GM18870 (cell line): Measurements from ENCODE around the gene SMIM14.
"Not testable (repeated sequence)": the region's sequence is repeated elsewhere in the genome, so short reads cannot be mapped to it uniquely, and the experiment has no call there.

Experiments
- ATAC-seq: cut with Tn5 transposase; IDR thresholded peaks from one replicate; pipeline ENCODE4 v1.9.1; 2021; ENCODE audit warnings: moderate library complexity; ENCODE audit not compliant: unreplicated experiment

SMIM14 gene

DNA sequence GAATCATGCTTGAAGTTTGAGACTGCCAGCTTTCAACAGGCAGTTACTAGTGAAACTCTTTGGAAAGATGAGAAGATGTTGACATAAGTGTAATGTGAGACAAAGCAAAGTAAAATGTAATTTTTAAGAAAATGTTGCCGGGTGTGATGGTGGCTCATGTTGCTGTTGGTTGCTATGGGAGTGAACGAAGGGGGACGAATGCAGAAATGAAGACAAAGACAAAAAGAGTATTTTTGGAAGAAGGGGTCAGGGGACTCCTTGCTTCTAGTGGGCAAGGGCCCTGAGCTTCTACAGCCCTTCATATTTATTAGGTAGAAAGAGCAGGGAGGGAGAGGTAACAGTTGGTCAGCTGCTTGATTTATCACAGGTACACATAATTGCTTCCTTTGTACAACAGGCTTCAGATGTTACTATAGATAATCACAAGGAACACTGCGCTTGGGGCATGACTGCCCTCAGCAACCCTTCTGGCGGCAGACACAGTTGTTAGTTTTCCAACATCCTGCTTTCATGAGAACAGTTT lies 99.5 kb downstream of the SMIM14 start:
- ATAC-seq, result no peak

DNA sequence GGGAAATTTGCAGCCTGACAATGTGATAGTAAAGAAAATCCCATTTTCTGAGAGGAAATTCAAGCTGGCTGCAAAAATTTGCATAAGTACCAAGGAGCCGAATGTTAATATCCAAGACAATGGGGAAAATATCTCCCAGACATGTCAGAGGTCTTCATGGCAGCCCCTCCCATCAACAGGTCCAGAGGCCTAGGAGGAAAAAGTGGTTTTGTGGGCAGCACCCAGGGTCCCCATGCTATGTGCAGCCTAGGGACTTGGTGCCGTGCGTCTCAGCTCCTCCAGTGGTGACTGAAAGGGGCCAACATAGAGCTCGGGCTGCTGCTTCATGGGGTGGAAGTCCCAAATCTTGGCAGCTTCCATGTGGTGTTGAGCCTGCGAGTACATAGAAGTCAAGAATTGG lies 105.1 kb downstream of the SMIM14 start:
- ATAC-seq, result no peak

DNA sequence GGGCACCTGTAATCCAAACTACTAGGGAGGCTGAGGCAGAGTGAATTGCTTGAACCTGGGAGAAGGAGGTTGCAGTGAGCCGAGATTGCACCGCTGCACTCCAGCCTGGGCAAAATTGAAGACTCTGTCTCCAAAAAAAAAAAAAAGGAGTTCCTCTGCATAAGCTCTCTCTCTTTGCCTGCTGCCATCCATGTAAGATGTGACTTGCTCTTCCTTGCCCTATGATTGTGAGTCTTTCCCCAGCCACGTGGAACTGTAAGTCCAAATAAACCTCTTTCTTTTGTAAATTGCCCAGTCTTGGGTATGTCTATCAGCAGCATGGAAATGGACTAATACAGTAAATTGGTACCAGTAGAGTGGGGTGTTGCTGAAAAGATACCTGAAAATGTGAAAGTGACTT lies 106.4 kb downstream of the SMIM14 start:
- not testable (repeated sequence) for ATAC-seq

DNA sequence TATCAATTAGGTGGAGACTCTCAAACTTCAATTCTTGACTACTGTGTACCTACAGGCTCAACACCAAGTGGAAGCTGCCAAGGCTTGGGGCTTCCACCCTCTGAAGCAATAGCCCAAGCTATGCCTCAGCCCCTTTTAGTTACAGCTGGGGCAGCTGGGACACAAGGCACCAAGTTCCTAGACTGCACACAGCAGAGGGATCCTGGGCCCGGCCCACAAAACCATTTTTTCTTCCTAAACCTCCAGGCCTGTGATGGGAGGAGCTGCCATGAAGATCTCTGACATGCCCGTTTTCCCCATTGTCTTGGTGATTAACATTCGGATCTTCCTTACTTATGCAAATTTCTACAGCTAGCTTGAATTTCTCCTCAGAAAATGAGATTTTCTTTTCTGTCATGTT lies 108.0 kb downstream of the SMIM14 start:
- ATAC-seq, result no peak

DNA sequence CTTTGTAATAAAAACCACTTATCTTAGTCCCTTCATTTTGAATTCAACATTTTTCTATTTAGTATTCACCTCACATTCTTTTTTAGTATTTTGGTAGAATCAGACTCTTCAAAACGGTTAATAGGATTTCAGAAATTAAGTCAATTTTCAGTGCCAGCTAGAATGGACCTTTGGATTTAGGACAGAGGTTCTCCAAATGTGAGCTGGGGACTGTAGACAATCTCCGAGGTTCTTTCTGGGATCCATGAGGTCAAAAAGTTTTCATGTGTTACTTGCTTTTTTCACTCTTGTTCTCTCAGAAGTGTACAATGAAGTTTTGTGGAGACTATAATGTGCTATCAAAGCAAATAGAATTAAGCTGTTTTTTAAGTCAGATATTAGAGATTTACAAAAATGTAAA lies 109.1 kb downstream of the SMIM14 start:
- no peak for ATAC-seq

DNA sequence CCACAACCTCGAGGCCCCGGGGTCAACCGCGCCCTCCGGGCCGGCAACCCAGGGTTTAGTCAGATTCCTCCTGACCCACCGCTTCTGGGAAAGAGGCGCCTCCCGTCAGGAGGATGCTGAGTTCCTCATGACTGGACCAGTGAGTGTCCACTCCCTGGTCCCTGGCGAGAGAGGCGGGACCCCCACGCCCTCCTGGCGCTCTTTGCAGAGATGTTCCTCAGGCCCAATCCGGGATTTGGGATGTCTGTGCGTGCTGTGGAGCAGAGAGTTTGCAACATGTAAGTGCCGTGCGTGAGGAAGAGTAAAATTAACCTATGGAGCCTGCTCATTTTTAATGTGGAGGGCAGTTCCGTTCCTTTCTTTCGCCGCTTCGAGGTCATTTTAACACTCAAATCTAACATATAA lies 110.6 kb downstream of the SMIM14 start:
- no peak for ATAC-seq

DNA sequence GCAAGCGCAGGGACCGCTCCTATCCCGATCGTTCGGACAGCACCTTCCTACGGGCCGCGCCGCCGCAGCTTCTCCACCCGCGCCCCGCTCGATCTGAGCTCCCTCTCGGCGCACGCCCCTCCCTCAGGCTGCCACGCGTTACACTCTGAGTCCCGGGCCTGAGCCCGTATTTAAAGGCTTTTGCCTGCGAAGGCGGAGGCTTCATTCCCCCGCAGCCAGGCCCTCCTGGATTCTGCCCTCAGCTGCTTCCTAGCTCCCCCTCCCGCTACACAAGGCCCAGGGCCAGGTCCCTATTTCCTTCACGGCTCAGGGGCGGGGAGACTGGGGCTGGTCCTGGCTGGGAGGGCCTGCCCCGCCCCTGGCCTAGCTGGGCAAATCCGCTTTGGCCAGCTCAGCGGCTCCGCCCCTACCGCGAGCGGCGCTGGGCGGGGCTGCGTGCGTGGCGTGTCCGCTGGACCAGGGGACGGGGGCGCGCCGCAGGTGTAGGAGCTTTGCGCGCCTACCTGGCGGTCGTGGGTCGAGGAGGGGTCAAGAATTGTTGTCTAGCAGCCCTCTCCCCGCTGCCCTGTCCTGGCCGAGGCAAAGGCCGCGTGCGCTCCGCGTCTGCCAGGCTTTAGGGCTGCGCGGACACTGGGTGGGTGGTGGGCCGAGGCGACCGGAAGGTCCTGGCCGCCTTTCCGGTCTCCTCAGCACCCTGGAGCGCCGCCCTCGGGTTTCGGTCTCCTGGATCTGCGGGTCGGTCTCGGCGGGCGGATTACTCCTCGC lies 111.2 kb downstream of the SMIM14 start, which contains the start of gene UGDH:
TSS of gene UGDH (minus strand) at position 144 of the 765 bp plus-strand sequence. CDS start 5,927 bp downstream, outside the sequence.
- peak; percentile 80 for ATAC-seq

DNA sequence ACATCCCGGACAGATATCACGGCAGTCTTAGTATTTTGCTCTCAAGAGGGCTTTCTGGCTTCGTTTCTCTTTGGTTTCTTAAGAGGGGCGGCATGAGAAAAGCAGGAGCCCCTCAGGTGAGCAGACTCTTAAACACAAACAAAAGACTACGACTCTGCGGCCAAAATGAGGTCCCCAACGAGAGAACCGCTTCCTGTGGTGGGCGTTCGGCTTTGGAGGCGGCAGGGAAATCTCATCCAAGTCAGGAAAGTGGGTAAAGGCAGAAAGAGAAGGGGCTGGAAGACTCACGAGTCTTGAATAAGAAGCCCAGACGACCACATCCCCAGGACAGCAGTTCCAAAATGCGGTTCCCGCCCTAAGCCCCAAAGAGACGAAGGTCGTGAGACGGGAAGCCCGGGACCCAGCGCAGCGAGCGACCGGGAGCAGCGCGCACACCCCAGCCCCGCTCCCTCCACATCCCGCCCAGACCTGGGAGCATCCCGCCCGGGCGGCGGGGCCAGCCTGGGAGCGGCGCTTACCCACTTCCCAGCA lies 111.8 kb downstream of the SMIM14 start:
- no peak for ATAC-seq

DNA sequence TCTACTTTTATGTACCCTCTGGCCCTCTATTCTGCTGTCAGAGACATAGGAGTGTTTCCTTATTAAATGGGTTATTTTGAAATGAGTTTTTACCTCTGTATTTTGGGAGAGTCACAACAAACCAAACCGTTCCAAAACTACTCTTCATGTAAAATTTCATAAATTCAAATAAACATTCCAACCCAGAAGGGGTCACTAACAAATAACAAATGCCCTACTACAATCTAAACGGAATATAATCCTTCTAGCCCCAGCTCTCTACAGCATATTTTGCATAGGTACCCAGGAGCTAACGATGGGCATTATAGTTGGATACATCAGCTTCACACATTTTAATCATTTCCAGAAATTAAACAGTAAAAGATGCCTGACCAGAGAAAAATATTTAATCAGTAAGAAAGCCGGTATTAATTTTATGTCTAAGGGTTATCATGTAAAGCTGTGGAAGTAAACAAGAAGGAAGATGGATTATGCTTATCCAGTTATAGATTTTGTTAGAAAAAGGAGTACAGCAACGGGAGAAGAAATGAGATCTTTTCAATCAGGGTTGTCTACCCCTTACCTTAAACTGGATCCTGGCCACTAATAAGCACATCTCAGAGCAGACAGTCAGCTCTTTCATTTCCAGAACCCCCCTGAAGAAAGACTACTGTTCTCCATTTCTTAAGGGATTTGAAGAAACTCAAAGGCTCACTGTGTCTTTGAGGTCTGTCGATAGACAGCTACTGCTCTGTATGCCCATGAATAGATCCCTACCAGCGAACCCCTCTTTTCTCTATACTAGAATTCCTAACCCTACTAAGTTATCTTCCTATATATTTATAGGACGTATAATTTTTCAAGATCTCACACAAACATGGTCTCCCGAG lies 112.6 kb downstream of the SMIM14 start:
- no peak for ATAC-seq

DNA sequence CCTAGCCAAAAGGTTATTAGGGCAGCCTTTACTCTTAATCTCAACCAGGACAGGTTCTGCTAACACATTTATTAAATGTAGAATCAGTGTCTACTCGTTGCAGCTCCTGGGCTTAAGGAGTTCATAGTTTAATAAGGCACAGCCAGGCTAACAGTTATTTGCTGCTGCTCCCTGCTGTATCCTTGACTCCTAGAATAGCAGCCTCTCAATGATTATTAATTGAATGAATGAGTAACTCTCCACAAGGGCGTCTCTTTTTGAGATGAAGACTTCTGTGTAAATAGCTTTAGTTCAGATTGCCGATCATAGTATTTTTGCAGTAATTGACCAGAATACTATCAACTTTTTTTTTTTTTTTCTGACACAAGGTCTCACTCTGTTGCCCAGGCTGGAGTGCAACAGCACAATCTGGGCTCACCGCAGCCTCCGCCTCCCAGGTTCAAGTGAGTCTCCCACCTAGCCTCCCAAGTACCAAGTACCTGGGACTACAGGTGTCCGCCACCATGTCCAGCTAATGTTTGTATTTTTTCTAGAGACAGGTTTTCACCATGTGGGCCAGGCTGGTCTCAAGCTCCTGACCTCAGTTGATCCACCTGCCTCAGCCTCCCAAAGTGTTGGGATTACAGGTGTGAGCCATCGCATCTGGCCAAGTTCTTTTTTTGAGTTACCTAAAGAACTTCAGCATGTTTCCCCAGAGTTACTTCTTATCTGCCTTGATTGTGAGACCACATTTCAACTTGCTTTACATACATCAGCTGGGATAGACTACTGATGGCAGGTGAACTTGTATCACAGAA lies 114.3 kb downstream of the SMIM14 start:
- no peak for ATAC-seq

DNA sequence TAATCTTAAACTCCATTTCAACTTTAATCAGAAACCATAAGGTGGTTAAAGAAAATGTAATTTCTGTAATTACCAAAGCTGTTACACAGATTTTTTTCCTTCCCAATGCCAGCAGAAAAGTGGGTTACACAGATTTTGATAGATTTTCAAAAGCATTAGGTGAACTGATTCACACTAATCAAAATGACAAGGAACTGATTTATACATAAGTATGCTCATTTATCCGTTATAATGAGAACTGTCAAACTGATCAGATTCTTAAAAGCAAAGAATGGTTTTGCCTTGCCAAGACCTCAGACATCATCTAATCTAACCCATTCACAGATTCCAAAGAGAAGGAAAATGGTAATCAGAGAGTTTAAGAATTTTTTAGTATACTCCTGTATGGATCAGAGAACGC lies 116.6 kb downstream of the SMIM14 start:
- no peak for ATAC-seq

DNA sequence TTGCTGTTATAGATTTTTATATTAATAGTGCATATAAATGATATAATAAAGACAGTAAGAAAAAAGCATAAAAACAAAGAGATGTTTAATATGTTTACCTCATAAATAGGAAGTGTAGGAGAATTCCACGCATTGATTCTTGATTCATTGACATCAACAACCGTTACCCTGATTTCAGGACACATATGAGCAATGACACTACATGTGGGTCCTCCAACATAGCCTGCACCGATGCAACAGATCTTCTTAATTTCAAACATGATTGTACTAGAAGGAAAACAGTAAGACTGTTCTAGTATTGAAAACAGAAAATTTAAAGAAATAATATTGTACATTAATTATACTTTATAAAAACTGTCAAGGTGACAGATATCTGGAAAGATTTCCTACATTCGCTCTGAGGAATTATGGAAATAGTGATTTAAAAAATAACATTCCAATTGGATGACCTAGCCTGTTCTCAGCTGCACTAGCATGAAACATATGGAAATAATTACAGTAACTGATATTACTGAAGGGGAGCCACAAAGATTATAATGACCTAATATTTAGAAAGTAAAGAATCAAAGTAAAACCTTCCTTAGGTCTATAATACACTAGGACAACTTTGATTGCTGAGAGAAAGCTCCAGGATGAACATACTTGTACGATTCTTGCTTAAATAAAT lies 117.3 kb downstream of the SMIM14 start:
- no peak for ATAC-seq

DNA sequence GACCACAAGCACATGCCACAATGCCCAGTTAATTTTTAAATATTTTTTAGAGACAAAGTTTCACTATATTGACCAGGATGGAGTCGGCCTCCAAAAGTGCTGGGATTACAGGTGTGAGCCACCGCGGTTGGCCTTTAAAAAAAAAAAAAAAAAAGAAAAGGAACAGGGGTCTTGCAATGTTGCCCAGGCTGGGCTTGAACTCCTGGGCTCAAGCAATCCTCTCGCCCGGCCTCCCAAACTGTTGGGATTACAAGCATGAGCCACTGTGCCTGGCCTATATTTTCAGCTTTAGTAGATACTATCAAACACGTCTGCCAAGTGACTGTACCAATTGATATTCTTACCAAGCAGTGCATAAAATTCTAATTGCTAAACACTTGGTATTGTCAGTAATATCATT lies 120.2 kb downstream of the SMIM14 start:
- ATAC-seq, result no peak

DNA sequence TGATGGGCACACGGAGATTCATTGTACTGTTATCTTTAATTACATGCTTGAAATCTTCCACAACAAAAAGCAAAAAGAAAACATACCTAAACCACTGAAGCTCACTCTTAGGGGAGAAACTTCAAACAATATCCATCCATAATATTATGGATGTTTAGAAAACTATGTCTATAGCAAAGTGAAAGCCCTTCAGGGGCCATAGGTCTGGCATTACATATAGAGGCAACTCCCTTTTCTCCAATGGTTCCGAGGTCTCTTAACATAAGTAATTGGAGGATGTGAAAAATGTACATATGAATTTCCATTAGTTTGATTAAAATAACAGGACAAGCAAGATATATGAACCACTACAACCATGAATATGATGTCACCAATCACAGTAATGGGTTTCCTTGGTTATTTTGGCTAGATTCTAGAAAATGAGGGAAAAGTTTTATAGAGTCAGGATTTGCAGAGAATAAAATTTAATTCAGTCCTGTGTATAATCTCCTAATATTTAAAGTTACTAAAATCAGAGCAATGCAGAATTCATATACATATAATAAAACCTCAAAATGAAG lies 122.2 kb downstream of the SMIM14 start:
- ATAC-seq, result no peak

DNA sequence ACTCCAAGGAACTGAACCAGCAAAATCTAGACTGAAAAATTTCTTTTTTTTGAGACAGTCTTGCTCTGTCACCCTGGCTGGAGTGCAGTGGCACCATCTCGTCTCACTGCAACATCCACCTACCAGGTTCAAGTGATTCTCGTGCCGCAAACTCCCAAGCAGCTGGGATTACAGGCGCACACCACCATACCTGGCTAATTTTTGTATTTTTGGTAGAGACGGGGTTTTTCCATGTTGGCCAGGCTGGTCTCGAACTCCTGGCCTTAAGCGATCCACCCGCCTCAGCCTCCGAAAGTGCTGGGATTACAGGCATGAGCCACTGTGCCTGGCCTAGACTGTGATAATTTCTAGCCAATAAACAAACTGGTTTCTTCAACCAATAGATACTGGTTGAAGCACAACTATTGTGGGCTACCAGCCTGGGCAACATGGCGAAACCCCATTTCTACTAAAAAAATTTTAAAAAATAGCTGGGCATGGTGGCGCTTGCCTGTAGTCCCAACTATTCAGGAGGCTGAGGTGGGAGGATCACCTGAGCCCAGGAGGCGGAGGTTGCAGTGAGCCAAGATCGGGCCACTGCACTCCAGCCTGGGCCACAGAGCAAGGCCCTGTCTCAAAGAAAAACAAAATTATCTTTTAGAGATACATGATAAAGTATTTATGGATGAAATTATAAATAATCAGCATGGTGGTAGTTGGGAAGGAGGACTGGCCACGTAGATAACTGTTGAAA lies 122.8 kb downstream of the SMIM14 start:
- ATAC-seq, result not testable (repeated sequence)

DNA sequence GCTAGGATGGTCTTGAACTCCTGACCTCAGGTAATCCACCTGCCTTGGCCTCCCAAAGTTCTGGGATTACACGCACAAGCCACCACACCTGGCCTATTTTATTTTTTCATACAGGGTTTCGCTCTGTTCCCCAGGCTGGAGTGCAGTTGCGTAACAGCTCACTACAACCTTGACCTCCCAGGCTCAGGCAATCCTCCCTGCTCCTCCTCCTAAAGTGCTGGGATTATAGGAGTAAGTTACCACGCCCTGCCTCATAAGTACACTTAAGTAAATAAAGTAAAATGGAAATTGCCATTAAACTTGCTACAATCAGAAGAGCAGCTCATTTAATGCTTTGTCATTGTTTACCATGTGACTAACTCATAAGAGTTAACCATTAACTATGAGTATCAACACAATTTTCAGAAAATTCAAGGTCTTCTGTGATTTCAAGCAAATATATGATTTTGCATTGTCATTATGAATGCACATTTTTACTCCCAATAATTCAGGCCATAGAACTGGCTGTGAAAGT lies 123.7 kb downstream of the SMIM14 start:
- no peak for ATAC-seq

DNA sequence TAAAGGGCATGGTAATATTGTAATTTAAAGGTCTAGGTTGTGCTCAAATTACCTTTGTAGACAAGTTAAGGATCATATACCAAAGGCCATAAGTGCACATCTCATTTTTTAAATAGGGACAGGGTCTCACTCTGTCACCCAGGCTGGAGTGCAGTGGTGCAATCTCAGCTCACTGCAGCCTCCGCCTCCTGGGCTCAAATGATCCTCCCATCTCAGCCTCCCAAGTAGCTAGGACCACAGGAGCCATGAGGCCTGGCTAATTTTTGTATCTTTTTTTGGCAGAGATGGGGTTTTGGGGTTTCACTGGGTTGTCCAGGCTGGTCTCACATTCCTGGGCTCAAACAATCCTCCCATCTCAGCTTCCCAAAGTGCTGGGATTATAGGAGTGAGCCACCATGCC lies 124.4 kb downstream of the SMIM14 start:
- ATAC-seq, result not testable (repeated sequence)

DNA sequence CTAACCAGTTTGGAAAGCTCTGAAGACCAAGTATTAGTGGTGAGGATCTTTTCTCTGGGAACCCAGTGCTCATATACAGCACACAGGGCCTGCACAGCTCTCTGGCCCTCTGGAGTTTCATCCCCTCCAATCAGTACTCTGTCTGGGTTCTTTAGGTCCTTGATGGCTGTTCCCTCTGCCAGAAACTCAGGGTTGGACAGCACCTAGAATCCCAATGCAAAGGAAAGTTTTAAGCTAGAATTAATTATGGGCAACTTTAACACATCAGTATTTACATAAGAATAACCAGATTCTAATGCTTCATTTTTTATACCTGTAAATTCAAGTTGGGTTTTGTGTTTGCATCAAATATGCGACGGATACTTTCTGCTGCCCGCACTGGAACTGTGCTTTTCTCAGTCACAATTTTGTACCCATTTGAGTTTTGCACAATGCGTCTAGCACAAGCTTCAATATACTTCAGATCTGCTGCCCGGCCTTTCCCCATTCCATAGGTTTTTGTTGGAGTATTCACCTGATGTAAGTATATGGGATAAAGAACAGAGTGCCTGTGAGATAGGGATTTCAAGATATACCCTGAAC lies 128.2 kb downstream of the SMIM14 start:
- no peak for ATAC-seq

DNA sequence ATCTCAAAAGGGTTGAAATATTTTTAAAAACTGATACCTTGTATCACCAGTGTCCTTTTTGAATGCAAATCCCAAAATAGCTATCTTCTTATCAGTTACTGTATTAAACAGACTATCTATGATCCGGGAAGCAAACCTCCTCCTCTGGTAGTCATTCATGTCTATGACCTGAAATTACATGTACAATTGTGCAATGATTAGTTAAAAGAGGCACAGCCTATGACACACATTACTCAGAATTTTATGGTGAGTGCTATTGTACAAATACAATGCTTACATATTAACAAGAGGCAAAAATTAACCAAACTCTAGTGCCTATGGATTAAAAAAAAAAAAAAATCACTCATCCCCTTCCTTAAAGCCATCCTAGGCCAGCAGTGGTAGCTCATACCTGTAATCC lies 133.1 kb downstream of the SMIM14 start:
- no peak for ATAC-seq
